MCF 10A (cell line): ENCODE measurements around the gene PHACTR1. TPM values are rescaled to one million over a fixed set of nuclear protein-coding genes. Genes with fewer than 3 reads are reported as not detected.

Source experiments
- BruUV-seq: library from RNA; stranded (reverse); fragments of 400-500 nt; replicated peaks from 2 replicates; lab custom pipeline; 2021; lab: Mats Ljungman, UMichigan
- CTCF ChIA-PET: fragments of 300-600 bp; sonication (Branson Sonifier 250); formaldehyde crosslinking; extraction: SDS; loops from one replicate; lab custom pipeline; 2021; ENCODE audit warnings: antibody characterized with exemption, inconsistent platforms; lab: Yijun Ruan, JAX
- POLR2A ChIA-PET: fragments of 300-600, 350-650 bp; sonication (Branson Sonifier 250); formaldehyde crosslinking; extraction: SDS; loops from one replicate; lab custom pipeline; 2020; ENCODE audit warnings: antibody characterized with exemption, inconsistent platforms; lab: Yijun Ruan, JAX
- DNase-seq: peaks from one replicate; pipeline ENCODE4 v3.0.0-alpha.2; 2018; ENCODE audit not compliant: unreplicated experiment
- H3K27ac Mint-ChIP-seq: one replicate; pipeline ENCODE4 v1.8.0; 2022; ENCODE audit warnings: mild to moderate bottlenecking, low read depth, mixed read lengths; ENCODE audit not compliant: unreplicated experiment
- H3K27me3 Mint-ChIP-seq: one replicate; pipeline ENCODE4 v1.8.0; 2022; ENCODE audit warnings: mixed read lengths; ENCODE audit not compliant: insufficient read depth, unreplicated experiment
- H3K36me3 Mint-ChIP-seq: one replicate; pipeline ENCODE4 v1.8.0; 2022; ENCODE audit warnings: mild to moderate bottlenecking, moderate library complexity, mixed read lengths; ENCODE audit not compliant: insufficient read depth, unreplicated experiment
- H3K4me1 Mint-ChIP-seq: one replicate; pipeline ENCODE4 v1.8.0; 2022; ENCODE audit warnings: mixed read lengths; ENCODE audit not compliant: insufficient read depth, unreplicated experiment
- H3K4me3 Mint-ChIP-seq: one replicate; pipeline ENCODE4 v1.8.0; 2022; ENCODE audit warnings: mild to moderate bottlenecking, moderate library complexity, mixed read lengths; ENCODE audit not compliant: unreplicated experiment
- H3K9me3 Mint-ChIP-seq: one replicate; pipeline ENCODE4 v1.8.0; 2022; ENCODE audit warnings: mixed read lengths; ENCODE audit not compliant: unreplicated experiment
- CTCF ChIP-seq: fragments of 200-600 bp; IDR thresholded peaks from one replicate; pipeline ENCODE4 v1.8.0; 2022; ENCODE audit warnings: antibody characterized with exemption, mild to moderate bottlenecking; ENCODE audit not compliant: unreplicated experiment
- intact Hi-C: fragments of 100-400 bp; cut with micrococcal nuclease; formaldehyde crosslinking; loops from 2 replicates; pipeline ENCODE4 v1.14.1; 2022
- total RNA-seq: library from RNA; stranded (reverse); gene quantifications from 2 replicates; pipeline ENCODE4 v1.2.3, GENCODE V29; 2022

PHACTR1 gene
- total RNA-seq, 1 experiment from 2014 or later, result not detected

- no peak for DNase-seq
- H3K4me3 Mint-ChIP-seq, result no peak overlapping the region
- TF ChIP-seq CTCF, result no peak
- H3K9me3 Mint-ChIP-seq, result no peaks in the 10 kb centered on the region
- H3K4me1 Mint-ChIP-seq, result peaks cover 17% of the 10 kb centered on the region
- intact Hi-C loops, result no loop called here
- peaks cover 5% of the 10 kb centered on the region for H3K36me3 Mint-ChIP-seq
- H3K27me3 Mint-ChIP-seq, result no peaks in the 10 kb centered on the region
- no TSS peak for BruUV-seq
- ChIA-PET CTCF (no interaction called here), POLR2A (no interaction called here)
- no peak overlapping the region for H3K27ac Mint-ChIP-seq
Observed at GRCh38 chr6:13272131-13273046, 555.8 kb downstream of the PHACTR1 start.

GRCh38 chr6:13273202-13273930 lies 556.8 kb downstream of the PHACTR1 start:
- peaks cover 12% of the 10 kb centered on the region for H3K4me1 Mint-ChIP-seq
- no peak for TF ChIP-seq CTCF
- CTCF ChIA-PET, result no interaction called here
- BruUV-seq, result no TSS peak
- H3K27me3 Mint-ChIP-seq, result no peaks in the 10 kb centered on the region
- H3K27ac Mint-ChIP-seq, result no peak overlapping the region
- no peak overlapping the region for H3K4me3 Mint-ChIP-seq
- peaks cover 5% of the 10 kb centered on the region for H3K36me3 Mint-ChIP-seq
- POLR2A ChIA-PET, result interaction anchor here (0.7 kb wide), 1 partner anchor 342 kb away, joined by 3 read pairs; no protein-coding TSS in a partner anchor
- no peaks in the 10 kb centered on the region for H3K9me3 Mint-ChIP-seq
- intact Hi-C loops, result no loop called here
- DNase-seq, result no peak

- CTCF ChIA-PET, result interaction anchor here (0.6 kb wide), 1 partner anchor 388 kb away, joined by 3 read pairs; no protein-coding TSS in a partner anchor
- DNase-seq, result no peak
- no peak for TF ChIP-seq CTCF
- POLR2A ChIA-PET, result interaction anchor here (0.7 kb wide), 1 partner anchor 403 kb away, joined by 3 read pairs; no protein-coding TSS in a partner anchor
- Mint-ChIP-seq H3K27me3 (no peaks in the 10 kb centered on the region), H3K4me1 (peaks cover 9% of the 10 kb centered on the region), H3K9me3 (no peaks in the 10 kb centered on the region), H3K27ac (no peak overlapping the region), H3K36me3 (peaks cover 5% of the 10 kb centered on the region), H3K4me3 (no peak overlapping the region)
- intact Hi-C loops, result no loop called here
- BruUV-seq, result no TSS peak
Observed at GRCh38 chr6:13273931-13274706, 557.6 kb downstream of the PHACTR1 start.
